HUES48 (cell line): ENCODE measurements around the gene NAT16.
A peak's percentile ranks its signal among the peaks of the same experiment; 100 is the strongest.
"Not testable (repeated sequence)": the region's sequence is repeated elsewhere in the genome, so short reads cannot be mapped to it uniquely, and the experiment has no call there.

Source experiments
- H3K27ac ChIP-seq: one replicate; pipeline ENCODE4 v1.7.0; 2013; ENCODE audit warnings: low read depth, low read length, inconsistent platforms
- H3K27me3 ChIP-seq: 2 replicates; pipeline ENCODE4 v1.6.1; 2013; ENCODE audit warnings: mild to moderate bottlenecking, low read length; ENCODE audit not compliant: control insufficient read depth, insufficient read depth
- H3K36me3 ChIP-seq: 2 replicates; pipeline ENCODE4 v1.6.1; 2013; ENCODE audit warnings: low read length; ENCODE audit not compliant: control insufficient read depth, insufficient read depth
- H3K4me1 ChIP-seq: 2 replicates; pipeline ENCODE4 v1.6.1; 2013; ENCODE audit warnings: mild to moderate bottlenecking, low read length; ENCODE audit not compliant: control insufficient read depth, insufficient read depth
- H3K4me3 ChIP-seq: 2 replicates; pipeline ENCODE4 v1.5.1; 2013; ENCODE audit warnings: mild to moderate bottlenecking, low read depth, low read length
- H3K9ac ChIP-seq: 2 replicates; pipeline ENCODE4 v1.6.1; 2013; ENCODE audit warnings: mild to moderate bottlenecking, low read depth, low read length, moderate library complexity
- H3K9me3 ChIP-seq: 2 replicates; pipeline ENCODE4 v1.6.1; 2013; ENCODE audit warnings: low read length; ENCODE audit not compliant: control insufficient read depth, insufficient read depth

NAT16 gene

GRCh38 chr7:101216001-101216859 lies 36.1 kb upstream of the NAT16 start:
- Histone ChIP-seq H3K36me3 (peaks cover 23% of the 10 kb centered on the region), H3K9ac (peak overlapping the region; percentile 44; the same call in 1 of the 2 replicates), H3K4me3 (peak overlapping the region; percentile 87), H3K4me1 (peaks cover 9% of the 10 kb centered on the region; the same call in 1 of the 2 replicates), H3K27ac (no peak overlapping the region), H3K27me3 (no peaks in the 10 kb centered on the region), H3K9me3 (no peaks in the 10 kb centered on the region)

- Histone ChIP-seq H3K9me3 (no peaks in the 10 kb centered on the region), H3K27ac (no peak overlapping the region), H3K27me3 (no peaks in the 10 kb centered on the region), H3K4me1 (peaks cover 6% of the 10 kb centered on the region; the same call in 1 of the 2 replicates), H3K9ac (no peak overlapping the region), H3K36me3 (peaks cover 40% of the 10 kb centered on the region), H3K4me3 (no peak overlapping the region)
Observed at GRCh38 chr7:101212014-101212413, 31.9 kb upstream of the NAT16 start.

GRCh38 chr7:101211501-101211900 lies 31.4 kb upstream of the NAT16 start:
- Histone ChIP-seq H3K4me1 (peaks cover 1% of the 10 kb centered on the region; the same call in 1 of the 2 replicates), H3K4me3 (no peak overlapping the region), H3K36me3 (peaks cover 42% of the 10 kb centered on the region), H3K9ac (no peak overlapping the region), H3K27me3 (no peaks in the 10 kb centered on the region), H3K27ac (no peak overlapping the region), H3K9me3 (no peaks in the 10 kb centered on the region)

- Histone ChIP-seq H3K9ac (no peak overlapping the region), H3K27me3 (no peaks in the 10 kb centered on the region), H3K36me3 (peaks cover 37% of the 10 kb centered on the region)
Observed at GRCh38 chr7:101210143-101210542, 30.1 kb upstream of the NAT16 start.

GRCh38 chr7:101208794-101209193 lies 28.7 kb upstream of the NAT16 start:
- H3K36me3 ChIP-seq: peaks cover 32% of the 10 kb centered on the region
- no peaks in the 10 kb centered on the region for H3K4me1 ChIP-seq
- no peaks in the 10 kb centered on the region for H3K27me3 ChIP-seq
- H3K4me3 ChIP-seq: no peak overlapping the region
- H3K9ac ChIP-seq: no peak overlapping the region
- H3K9me3 ChIP-seq: no peaks in the 10 kb centered on the region
- no peak overlapping the region for H3K27ac ChIP-seq

More at GRCh38 chr7:101210143-101210542, 30.1 kb upstream of the NAT16 start:
- no peak overlapping the region for H3K27ac ChIP-seq
- H3K4me3 ChIP-seq: no peak overlapping the region
- H3K4me1 ChIP-seq: no peaks in the 10 kb centered on the region
- no peaks in the 10 kb centered on the region for H3K9me3 ChIP-seq

GRCh38 chr7:101207459-101207858 lies 27.4 kb upstream of the NAT16 start:
- H3K36me3 ChIP-seq: peaks cover 29% of the 10 kb centered on the region
- H3K4me1 ChIP-seq: no peaks in the 10 kb centered on the region
- no peaks in the 10 kb centered on the region for H3K9me3 ChIP-seq
- H3K27me3 ChIP-seq: peaks cover 1% of the 10 kb centered on the region; the same call in 1 of the 2 replicates
- no peak overlapping the region for H3K27ac ChIP-seq
- H3K9ac ChIP-seq: no peak overlapping the region
- no peak overlapping the region for H3K4me3 ChIP-seq

GRCh38 chr7:101206665-101207042 lies 26.6 kb upstream of the NAT16 start:
- Histone ChIP-seq H3K27me3 (peaks cover 9% of the 10 kb centered on the region), H3K9ac (no peak overlapping the region), H3K36me3 (peaks cover 24% of the 10 kb centered on the region), H3K9me3 (no peaks in the 10 kb centered on the region), H3K4me3 (no peak overlapping the region), H3K4me1 (no peaks in the 10 kb centered on the region), H3K27ac (no peak overlapping the region)

GRCh38 chr7:101205901-101206664 lies 26.0 kb upstream of the NAT16 start:
- Histone ChIP-seq H3K4me1 (peaks cover 2% of the 10 kb centered on the region), H3K9me3 (no peaks in the 10 kb centered on the region), H3K36me3 (peaks cover 19% of the 10 kb centered on the region; the same call in 1 of the 2 replicates), H3K9ac (no peak overlapping the region), H3K27ac (no peak overlapping the region), H3K27me3 (peaks cover 10% of the 10 kb centered on the region), H3K4me3 (no peak overlapping the region)

GRCh38 chr7:101203740-101204738 lies 23.9 kb upstream of the NAT16 start:
- not testable (repeated sequence) for H3K9ac ChIP-seq, H3K27ac ChIP-seq

GRCh38 chr7:101202603-101202918 lies 22.5 kb upstream of the NAT16 start:
- H3K36me3 ChIP-seq: 0 out of 2 replicates have a peak, but pooled peaks cover 5% of the 10 kb centered on the region
- no peak overlapping the region for H3K4me3 ChIP-seq
- H3K9ac ChIP-seq: no peak overlapping the region
- no peak overlapping the region for H3K27ac ChIP-seq
- H3K4me1 ChIP-seq: peaks cover 10% of the 10 kb centered on the region
- peaks cover 18% of the 10 kb centered on the region for H3K27me3 ChIP-seq
- no peaks in the 10 kb centered on the region for H3K9me3 ChIP-seq

More at GRCh38 chr7:101203740-101204738, 23.9 kb upstream of the NAT16 start:
- H3K4me3 ChIP-seq, H3K9me3 ChIP-seq: not testable (repeated sequence)
- Histone ChIP-seq H3K4me1 (peaks cover 10% of the 10 kb centered on the region), H3K27me3 (peaks cover 18% of the 10 kb centered on the region), H3K36me3 (peaks cover 11% of the 10 kb centered on the region; the same call in 1 of the 2 replicates)
